ENCODE results near the gene FAM98A. TPM values are rescaled to one million over a fixed set of nuclear protein-coding genes. Genes with fewer than 3 reads are reported as not detected.

The FAM98A gene
- total RNA-seq, result 33.2 and 33.4 TPM in 2 replicates

DNA sequence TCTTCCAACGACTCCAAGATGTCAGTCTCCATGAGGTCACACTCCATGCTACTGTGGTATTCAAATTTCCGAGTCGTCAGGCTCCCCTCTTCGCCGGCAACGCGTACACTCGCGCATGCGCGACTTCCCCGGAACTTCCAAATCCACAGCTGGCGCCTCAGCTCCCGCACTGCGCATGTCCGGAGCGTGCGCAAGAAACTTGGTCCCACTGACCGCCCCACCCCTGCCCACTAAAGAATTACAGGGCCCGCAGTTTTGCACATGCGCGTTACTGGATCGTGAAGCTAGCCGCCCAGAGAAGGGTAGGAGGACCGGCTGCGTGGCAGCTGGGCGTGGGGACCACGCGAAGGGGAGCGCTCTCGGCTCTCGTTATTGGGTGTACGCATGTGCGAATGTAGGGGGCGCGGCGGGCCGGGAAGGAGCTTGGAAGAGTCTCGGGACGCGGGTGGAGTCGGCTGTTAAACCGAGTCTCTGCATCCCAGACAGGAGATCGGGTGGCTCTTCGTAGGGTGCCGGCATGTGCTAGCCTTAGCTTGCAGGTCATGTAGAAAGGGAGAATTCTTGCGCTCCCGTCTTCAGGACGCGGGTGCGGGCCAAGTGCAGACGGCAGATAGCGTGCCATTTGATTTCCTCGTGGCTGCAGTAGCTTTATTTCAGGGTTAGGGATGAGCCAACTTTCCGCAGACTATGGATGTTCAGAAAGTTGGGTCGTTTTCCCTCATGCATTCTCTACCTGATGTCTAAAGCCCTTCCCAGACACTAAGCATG is at the start of gene FAM98A:
FAM98A (minus strand) TSS at position 125 of the 768 bp plus-strand sequence; CDS start at position 47, 78 bp downstream.

Other genes starting within 250 kb of the FAM98A start
- 8.4 and 26.6 TPM in 2 replicates for gene RASGRP3, start 122.7 kb downstream of the FAM98A start, total RNA-seq

All from endothelial cell of coronary artery (primary cell).